ENCODE results near the gene CABLES2.
"Not testable (repeated sequence)": the region's sequence is repeated elsewhere in the genome, so short reads cannot be mapped to it uniquely, and the experiment has no call there.

The CABLES2 gene

DNA sequence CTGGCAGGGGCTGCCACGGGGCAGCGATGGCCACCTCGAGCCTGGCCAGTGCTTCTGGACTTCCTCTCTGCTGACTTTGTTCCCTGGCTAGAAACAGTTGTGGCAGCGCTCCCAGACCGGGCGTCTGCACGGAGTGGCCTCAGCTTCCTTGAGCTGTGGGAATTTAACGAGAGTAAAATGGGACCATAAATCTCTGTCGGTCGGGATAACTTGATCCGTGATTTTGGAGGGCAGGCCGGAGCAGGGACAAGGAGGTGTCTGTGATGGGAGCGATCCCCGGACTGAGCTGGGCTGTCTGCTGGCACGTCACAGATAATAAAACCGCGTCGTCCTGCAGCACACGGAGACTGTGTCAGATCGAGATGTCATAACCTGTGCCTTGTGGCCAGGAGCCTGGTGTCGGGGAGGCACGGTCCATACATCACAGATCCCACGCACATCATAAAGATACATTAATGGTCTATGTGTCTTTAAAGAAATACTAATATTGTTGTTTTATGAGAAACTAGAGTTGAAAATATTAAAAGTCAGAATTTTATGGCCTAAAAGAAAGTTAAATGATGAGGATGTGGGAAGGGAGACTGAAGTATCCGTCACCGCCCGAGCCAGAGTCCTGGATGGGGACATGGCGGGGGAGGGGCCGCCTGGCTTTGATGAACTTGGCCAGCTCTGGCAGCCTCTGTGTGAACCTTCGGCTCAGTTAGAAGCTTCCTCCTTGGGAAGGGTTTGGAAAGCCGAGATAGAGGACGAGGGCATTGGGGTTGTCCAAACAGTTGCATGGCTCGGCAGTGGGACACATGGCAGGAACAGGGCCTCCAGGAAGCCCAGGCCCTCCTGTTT is 26.8 kb upstream of the CABLES2 start:
- peak; percentile 66 for DNase-seq

GRCh38 chr20:62430866-62431447 is 23.9 kb upstream of the CABLES2 start:
- DNase-seq = no peak

- DNase-seq = no peak
Measured at GRCh38 chr20:62430311-62430853, 23.3 kb upstream of the CABLES2 start.

DNA sequence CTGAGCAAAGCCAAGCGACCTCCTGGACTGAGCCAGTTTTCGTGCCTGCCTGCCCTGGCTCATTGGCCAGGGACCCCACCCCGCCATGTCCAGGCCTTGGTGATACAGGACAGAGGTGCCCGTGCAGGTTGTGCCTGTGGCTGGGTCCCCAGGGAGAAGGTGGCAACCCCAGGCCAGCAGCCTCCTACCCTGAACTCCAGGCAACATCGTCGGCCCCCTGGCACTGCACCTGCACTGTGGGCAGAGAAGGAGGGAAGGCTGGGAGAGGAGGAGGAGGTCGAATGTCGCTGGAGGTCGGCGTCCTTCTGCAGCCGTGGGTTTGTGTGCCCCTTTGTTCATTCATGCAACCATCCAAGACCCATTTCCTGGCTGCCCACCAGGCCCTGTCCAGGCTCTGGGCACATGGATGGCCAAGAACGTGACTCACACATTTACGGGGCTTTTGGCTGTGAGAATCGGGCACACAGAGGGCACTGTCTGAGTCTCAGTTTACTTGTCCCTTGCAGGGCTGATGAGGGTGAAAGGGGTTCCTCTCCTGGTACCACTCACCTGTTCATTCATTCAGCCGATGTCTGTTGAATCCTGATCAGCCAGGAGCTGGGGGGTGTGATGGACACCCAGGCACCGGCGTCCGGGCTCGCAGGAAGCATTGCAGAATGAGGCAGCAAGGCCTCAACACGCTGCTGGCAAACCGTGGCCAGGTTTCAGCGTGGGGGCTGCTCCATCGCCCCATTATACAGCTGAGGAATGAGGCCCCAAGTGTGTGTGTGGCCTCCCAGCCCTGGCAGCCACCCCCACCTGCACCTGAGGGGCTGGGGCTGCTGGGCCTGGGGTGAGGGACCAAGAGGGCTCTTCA is 22.6 kb upstream of the CABLES2 start:
- DNase-seq = no peak

DNA sequence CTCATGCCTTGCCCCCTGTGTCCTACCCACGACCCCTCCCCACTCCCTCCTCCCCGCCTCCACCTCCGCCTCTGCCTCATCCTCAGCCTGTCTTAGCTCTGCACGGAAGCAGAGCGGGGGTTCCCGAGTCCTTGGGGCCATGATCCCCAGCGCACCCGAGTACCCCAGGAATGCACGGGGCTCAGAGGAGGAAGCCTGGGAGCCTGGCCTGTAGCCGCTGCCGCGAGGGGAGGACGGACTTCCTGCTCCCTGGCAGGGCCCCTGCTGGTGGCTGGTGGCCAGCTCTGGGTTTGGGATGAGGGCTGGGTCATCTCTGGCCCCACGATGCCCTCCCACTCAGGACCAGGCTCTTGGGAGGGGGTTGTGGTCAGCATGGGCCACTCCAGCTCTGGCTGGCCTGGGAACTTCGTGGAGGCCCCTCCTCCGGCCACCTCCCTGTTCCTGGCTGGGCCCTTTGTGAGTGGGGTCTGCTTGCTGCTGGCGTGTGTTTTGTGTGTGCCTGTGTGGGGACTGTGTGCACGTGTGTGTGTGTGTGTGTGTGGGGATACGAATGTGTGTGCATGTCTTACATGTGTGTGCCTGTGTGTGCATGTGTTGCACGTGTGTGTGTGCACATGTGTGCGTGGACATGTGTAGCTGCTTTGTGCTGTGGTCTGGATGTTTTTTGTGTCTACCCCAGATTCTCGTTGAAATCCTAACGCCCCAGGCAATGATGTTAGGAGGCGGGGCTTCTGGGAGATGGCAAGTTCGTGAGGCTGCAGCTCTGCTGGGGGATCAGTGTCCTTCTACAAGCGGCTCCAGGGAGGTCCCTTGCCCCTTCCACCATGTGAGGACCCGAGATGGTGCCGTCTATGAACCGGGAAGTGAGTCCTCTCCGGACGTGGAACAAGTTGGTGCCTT is 21.6 kb upstream of the CABLES2 start:
- DNase-seq = no peak

DNA sequence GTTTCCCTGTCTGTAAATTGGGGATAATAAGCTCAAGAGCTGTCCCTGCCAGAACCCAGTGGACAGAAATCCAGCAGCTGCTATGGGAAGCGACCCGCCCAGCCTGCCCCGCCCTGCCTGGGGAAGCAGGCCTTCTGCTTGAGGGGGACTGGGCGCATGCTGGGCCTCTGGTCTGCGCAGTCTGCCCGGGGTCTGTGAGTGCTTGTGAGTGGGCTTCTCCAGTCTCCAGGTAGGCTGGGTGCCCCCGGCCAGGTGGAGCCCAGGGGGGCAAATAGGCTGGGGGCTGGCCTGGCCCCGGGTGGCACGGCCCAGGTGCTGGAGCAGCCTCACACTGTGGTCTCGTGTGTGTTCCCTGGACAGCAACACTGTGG is 20.9 kb upstream of the CABLES2 start:
- DNase-seq = no peak

DNA sequence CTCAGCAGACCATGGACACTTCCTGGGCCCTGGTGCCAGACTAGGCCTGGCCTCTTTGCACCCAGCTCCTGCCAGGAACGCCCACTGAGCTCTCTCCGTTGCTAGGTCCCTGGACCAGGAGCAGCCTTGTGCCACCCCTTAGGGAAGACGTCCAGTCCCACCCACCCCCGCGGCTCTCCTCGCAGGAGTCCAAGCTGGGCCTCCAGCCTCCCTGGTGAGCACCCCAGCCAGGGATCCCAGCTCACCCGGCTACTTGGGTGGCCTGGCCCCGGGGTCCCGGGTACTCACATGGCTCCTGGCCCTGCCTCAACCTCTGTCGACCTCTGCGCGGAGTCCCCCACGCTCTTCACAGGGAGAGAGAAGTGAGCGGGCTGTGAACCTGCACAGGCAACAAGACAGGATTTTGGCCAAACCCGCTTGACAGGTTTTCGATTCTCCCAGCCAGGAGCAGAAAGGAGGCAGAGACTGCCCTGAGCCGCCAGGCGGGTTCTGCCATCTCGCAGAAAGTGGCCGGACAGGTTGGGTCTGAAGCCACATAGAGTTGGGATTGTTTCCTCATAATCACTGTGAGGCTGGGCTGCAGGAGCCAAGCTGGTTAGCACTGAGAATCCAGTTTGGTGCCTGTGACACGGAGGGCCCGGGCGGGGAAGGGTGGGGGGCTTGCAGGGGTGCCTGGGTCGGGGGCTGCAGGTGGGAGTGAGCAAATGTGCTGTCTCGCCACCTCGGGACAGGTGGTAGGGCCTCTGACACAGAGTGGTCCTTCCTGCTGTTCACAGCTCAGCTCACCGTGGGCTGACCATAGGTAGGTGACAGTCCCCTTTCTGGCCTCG is 20.3 kb upstream of the CABLES2 start, which contains the start of gene RBBP8NL:
Gene RBBP8NL (minus strand): TSS at position 368 of the 830 bp plus-strand sequence. CDS start 7,892 bp downstream, outside the sequence.
- peak; percentile 98 for DNase-seq

DNA sequence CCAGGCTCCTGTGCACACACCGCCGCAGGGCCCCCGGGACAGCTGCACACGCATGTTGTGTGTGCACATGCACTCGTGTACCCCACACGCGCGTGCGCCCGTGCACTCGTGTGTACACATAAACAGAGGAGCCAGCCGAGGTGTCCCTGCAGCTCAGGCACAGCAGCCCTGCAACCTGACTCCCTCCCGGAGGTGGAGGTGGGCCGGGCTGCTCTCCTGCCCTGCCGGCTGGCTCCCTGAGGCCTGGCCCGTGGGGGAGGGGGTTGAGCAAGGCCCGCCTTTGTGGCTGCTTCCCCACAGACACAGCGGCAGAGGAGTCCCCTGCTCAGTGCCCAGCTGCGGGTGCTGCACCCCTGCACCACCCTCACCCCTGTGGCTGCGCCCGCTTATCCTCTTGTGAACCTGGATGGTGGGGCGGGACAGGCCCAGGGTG is 19.6 kb upstream of the CABLES2 start:
- peak; percentile 90 for DNase-seq

- not testable (repeated sequence) for DNase-seq
Measured at GRCh38 chr20:62426059-62426348, 18.9 kb upstream of the CABLES2 start.

DNA sequence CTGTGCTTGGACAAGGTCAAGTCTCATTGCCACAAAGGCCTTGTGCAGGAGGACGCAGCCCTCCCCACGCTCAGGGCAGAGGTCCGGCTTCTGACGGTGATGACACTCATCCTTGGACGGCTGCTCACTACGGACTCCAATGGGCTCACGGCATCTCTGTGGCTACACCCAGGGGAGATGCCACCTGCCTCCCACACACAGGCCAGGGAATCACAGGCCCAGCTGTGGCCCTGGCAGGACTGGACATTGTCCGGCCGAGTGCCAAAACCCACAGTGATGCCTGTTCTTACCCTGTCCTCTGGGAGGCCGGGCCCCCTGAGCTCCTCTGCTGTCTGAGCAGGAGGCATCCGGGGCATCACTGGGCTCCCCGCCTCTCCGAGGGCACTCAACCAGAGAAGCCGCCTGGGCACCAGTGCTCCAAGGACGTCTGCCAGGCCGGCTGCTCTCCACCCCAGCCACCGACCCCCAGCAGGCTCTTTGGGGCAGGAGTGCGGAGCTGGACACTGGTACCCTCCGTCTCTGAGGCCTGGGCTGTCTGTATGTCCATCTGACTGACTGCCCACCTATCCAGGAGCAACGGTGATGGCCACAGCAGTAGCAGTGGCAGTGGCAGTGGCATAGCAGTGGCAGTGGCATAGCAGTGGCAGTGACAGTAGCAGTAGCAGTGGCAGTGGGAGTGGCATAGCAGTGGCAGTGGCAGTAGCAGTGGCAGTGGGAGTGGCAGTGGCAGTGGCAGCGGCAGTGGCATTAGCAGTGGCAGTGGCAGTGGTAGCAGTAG is 18.4 kb upstream of the CABLES2 start:
- no peak for DNase-seq

GRCh38 chr20:62424249-62425107 is 17.4 kb upstream of the CABLES2 start:
- peak; percentile 73 for DNase-seq

- DNase-seq = no peak
Measured at GRCh38 chr20:62423326-62423706, 16.2 kb upstream of the CABLES2 start.

DNA sequence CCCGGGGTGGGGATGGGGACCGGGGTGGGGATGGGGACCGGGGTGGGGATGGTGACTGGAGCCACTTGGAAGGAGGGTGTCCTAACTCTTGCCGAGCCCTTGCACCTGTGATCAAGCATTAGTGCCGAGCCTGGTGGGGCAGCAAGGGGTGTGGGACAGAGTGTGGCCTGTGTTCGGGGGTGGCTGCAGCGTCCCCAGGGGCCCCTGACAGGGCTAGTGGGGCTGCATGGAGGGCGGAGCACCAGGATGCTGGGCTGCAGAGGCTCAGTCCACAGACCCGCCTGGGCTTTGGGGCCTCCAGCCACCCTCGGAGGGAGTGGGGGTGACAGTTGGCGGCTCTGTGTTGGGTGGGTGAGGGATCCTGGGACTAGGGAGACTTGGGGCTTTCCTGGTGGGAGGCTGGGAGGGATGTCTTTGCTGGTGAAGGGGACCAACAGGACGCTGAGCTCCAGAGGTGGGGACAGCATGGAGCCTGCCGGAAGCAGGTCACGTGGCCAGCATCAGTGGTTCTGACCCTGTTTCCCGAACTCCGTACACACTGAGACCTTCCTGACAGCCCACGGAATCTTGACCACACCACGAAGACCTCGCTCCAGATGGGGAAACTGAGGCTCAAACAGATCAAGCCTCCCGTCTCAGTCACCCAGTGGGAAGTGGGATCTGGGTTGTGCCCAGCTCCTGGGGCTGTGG is 15.7 kb upstream of the CABLES2 start:
- no peak for DNase-seq

DNA sequence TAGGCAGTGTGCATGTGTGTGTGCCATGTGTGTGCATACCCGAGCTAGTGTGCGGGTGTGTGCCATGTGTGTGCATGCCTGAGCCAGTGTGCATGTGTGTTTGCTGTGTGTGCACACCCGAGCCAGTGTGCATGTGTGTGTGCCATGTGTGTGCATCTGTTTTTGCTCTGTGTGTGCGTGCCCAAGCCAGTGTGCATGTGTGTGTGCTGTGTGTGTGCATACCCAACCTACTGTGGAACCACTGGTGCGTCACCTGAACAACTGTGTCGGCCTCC is 14.6 kb upstream of the CABLES2 start:
- DNase-seq = no peak

DNA sequence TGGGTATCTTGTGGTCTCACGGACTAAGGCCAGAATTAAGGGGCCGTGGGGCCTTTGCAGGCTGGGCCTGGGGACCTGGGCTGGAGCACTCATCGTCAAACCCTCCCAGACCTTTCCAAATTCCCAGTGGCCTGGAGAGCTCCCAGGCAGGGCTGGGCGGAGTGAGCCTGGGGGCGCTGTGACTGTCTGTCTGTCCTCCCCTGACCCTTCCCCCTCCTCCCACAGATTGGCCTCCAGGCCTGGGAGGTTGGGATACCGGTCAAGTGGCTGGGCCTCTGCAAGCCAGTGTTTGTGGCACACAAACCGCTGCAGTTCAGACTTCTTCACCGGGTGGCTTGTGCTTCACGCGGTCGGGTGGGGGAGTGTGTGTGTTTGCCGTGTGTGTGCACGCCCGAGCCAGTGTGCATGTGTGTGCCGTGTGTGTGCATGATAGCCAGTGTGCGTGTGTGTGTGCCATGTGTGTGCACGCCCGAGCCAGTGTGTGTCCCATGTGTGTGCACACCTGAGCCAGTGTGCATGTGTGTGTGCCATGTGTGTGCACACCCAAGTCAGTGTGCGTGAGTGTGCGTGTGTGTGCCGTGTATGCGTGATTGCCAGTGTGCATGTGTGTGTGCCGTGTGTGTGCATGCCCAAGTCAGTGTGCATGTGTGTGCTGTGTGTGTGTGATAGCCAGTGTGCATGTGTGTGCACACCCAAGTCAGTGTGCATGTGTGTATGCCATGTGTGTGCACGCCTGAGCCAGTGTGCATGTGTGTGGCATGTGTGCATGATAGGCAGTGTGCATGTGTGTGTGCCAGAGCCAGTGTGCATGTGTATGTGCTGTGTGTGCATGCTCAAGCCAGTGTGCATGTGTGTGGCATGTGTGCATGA is 14.0 kb upstream of the CABLES2 start:
- DNase-seq = peak; percentile 73

DNA sequence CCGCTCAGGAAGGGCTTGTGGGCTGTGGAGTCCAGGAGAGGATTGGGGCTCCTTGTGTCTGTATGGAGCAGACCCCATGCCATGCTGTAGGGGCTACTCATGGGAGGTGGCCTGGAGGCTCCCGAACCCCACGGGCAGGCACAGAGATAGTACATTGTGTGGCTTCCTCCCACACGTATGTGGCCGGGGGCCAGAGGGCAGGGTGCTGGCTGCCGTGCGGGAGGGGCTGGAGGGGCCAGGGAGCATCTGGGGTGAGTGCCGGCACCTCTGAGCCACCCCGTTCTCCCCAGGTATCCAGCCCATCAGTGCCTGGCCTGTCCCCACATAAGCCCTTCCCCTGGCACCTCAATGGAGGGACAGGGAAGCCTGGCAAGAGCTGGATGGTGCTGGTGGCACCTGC is 12.7 kb upstream of the CABLES2 start:
- no peak for DNase-seq

- DNase-seq = no peak
Measured at GRCh38 chr20:62418709-62419487, 11.8 kb upstream of the CABLES2 start.
